Heart left ventricle (tissue), 16 donors: ENCODE measurements around the gene CST7. TPM values are rescaled to one million over a fixed set of nuclear protein-coding genes. Genes with fewer than 3 reads are reported as not detected.
A peak's percentile ranks its signal among the peaks of the same experiment; 100 is the strongest.

ENCODE experiments used
- ATAC-seq, 4 donors: fragments of 200-7000 bp; cut with Tn5 transposase; one replicate each; pipeline ENCODE4 v1.9.1; 2020 to 2022; ENCODE audit warnings: moderate library complexity in 4 of 4, mild to moderate bottlenecking in 3 of 4, moderate number of reproducible peaks in 1 of 4
- DNase-seq, 5 donors: peaks; one replicate each; pipeline ENCODE4 v3.0.0-alpha.2; 2020
- H3K27ac ChIP-seq, 12 donors: fragments of 200-600 bp; sonication (generic) in 4 of 12; one replicate each; pipeline versions ENCODE4 v1.5.0 to v1.8.0; 2016 to 2022; ENCODE audit warnings: mild to moderate bottlenecking in 2 of 12
- H3K27me3 ChIP-seq, 9 donors: fragments of 200-600 bp; sonication (generic) in 2 of 9; one replicate each; pipeline versions ENCODE4 v1.5.1 to v1.8.0; 2016 to 2022; ENCODE audit warnings: mild to moderate bottlenecking in 3 of 9
- H3K36me3 ChIP-seq, 9 donors: fragments of 200-600 bp; sonication (generic) in 2 of 9; one replicate each; pipeline versions ENCODE4 v1.5.0 to v1.8.0; 2018 to 2022; ENCODE audit warnings: mild to moderate bottlenecking in 2 of 9
- H3K4me1 ChIP-seq, 12 donors: fragments of 200-600 bp; sonication (generic) in 4 of 12; one replicate each; pipeline versions ENCODE4 v1.5.0 to v1.8.0; 2016 to 2022; ENCODE audit warnings: mild to moderate bottlenecking in 3 of 12
- H3K4me3 ChIP-seq, 12 donors: fragments of 200-600 bp; sonication (generic) in 4 of 12; one replicate each; pipeline versions ENCODE4 v1.5.0 to v1.8.0; 2017 to 2022; ENCODE audit warnings: mild to moderate bottlenecking in 9 of 12, moderate library complexity in 4 of 12
- H3K9me3 ChIP-seq, 12 donors: fragments of 200-600 bp; sonication (generic) in 4 of 12; one replicate each; pipeline versions ENCODE4 v1.5.0 to v1.8.0; 2016 to 2022; ENCODE audit warnings: mild to moderate bottlenecking in 1 of 12
- CTCF ChIP-seq, 12 donors: fragments of 200-600 bp; sonication (generic) in 4 of 12; IDR thresholded peaks; one replicate each; pipeline versions ENCODE4 v1.5.0 to v1.8.0; 2018 to 2022; ENCODE audit warnings: antibody characterized with exemption in 12 of 12, mild to moderate bottlenecking in 5 of 12
- POLR2A ChIP-seq, 2 donors: fragments of 450-650 bp; IDR thresholded peaks; one replicate each; pipeline ENCODE4 v1.6.1; 2017; ENCODE audit warnings: antibody characterized with exemption in 2 of 2, mild to moderate bottlenecking in 2 of 2, moderate library complexity in 2 of 2
- WGBS, 4 donors: extraction: QIAGEN DNeasy Blood & Tissue Kit in 2 of 4; methylation state at CpG; one replicate each; pipeline versions ENCODE4 v1.1.5 to v1.1.7; 2013 to 2018; 5-methylcytosine and 5-hydroxymethylcytosine counted together
- intact Hi-C, 10 donors: fragments of 100-400 bp; cut with DNase I; formaldehyde crosslinking; loops; one replicate each; pipeline versions ENCODE4 v1.11.1 to v1.14.2; 2022
- polyA plus RNA-seq, 2 donors: library from polyadenylated mRNA; stranded (reverse); fragments of 200-250 nt; gene quantifications; one replicate each; pipeline ENCODE4 v1.2.3, GENCODE V29; 2013
- total RNA-seq, 9 donors: library from RNA; depleted of rRNA in 2 of 9; stranded (reverse); fragments of >200 nt in 2 of 9; fragmentation: NEBNext Ultra II Directional in 3 of 9; extraction: Animal tissue kit (Norgen Biotek cat#: 25700) in 3 of 9; gene quantifications; one replicate each; pipeline versions ENCODE4 v1.1.0 to v1.2.4, GENCODE V29; 2016 to 2023
- donor health status: ischemic (EF 13 %, LVEDD 7.1; RV severe dilation, severe dysfunction).
- donor health status: healthy with polysubstance abuse.
- donor health status: DM: no; HTN: yes; CAD: no.
- donor health status: DM: no; HTN: no; CAD: no.
- donor health status: ischemic (EF 25% LVEDD 6.9; RV normal size, moderate dysfunction).
- donor health status: ischemic (EF 25% LVEDD 5.7; RV mildly dilated, moderate dysfunction).
- donor health status: healthy.
- donor health status: DM: yes; HTN: yes; CAD: no.
- donor health status: ischemic (EF 35%, LVEDD 5.7; RV mildly dilated, moderate dysfunction).
- donor health status: nonischemic (EF 11% LVEDD 7.7; RV severe dilation, severe dysfunction).
- donor health status: DM: yes; HTN: yes; CAD: no.
- donor health status: PGD.
- donor health status: ischemic (EF 29% LVEDD 5.4; RV normal size, mild dysfunction).
- donor health status: nonischemic (EF 23%, LVEDD 6.1; RV moderate dilation, normal function).

CST7 gene
- total and polyA plus RNA-seq, 11 donors, result 0.35 to 8.4 (median 1.4) TPM

GRCh38 chr20:24913076-24913628, 35.9 kb upstream of the CST7 start:
- intact Hi-C loops, result loop anchor here in 2 of 10 donors (10.0 kb wide), 3 partner anchors 58 to 808 kb away; no protein-coding TSS in a partner anchor
- ATAC-seq, result no peak
- WGBS, 4 donors, result 83 to 90% (median 85%) methylated on average over 2 to 9 of the region's 9 CpGs

GRCh38 chr20:24914388-24915241, 34.5 kb upstream of the CST7 start:
- no peak overlapping the region for H3K27ac ChIP-seq
- no peaks in the 10 kb centered on the region for H3K9me3 ChIP-seq
- no peaks in the 10 kb centered on the region for H3K36me3 ChIP-seq
- H3K27me3 ChIP-seq, result peaks cover 0 to 4% (median 0%) of the 10 kb centered on the region in 9 donors
- no peak for TF ChIP-seq CTCF (IDR thresholded peaks at IDR 0.05)
- TF ChIP-seq POLR2A (IDR thresholded peaks at IDR 0.05), result no peak
- DNase-seq (peak in 1 of 5 donors; percentile 3), ATAC-seq (no peak)
- peaks cover 0 to 10% (median 2%) of the 10 kb centered on the region in 12 donors for H3K4me1 ChIP-seq
- WGBS, 4 donors, result 64 to 76% (median 68%) methylated on average over 14 of the region's 14 CpGs
- H3K4me3 ChIP-seq, result no peak overlapping the region
- intact Hi-C loops, result loop anchor here in 9 of 10 donors (5.0 to 10.0 kb wide), 11 partner anchors 60 to 1027 kb away; no protein-coding TSS in a partner anchor

More at GRCh38 chr20:24913076-24913628, 35.9 kb upstream of the CST7 start:
- H3K4me1 ChIP-seq, result peaks cover 0 to 3% (median 0%) of the 10 kb centered on the region in 12 donors
- TF ChIP-seq POLR2A (IDR thresholded peaks at IDR 0.05), result no peak
- no peak for TF ChIP-seq CTCF (IDR thresholded peaks at IDR 0.05)
- no peaks in the 10 kb centered on the region for H3K36me3 ChIP-seq
- no peak overlapping the region for H3K27ac ChIP-seq
- H3K9me3 ChIP-seq, result peaks cover 0 to 11% (median 5%) of the 10 kb centered on the region in 12 donors
- H3K27me3 ChIP-seq, result no peaks in the 10 kb centered on the region
- no peak overlapping the region for H3K4me3 ChIP-seq
- peak in 1 of 5 donors; percentile 2 for DNase-seq

GRCh38 chr20:24915440-24915839, 33.6 kb upstream of the CST7 start:
- H3K9me3 ChIP-seq, result no peaks in the 10 kb centered on the region
- peak in 1 of 5 donors; percentile 3 for DNase-seq

More at GRCh38 chr20:24915440-24915839, 33.6 kb upstream of the CST7 start:
- no peak for TF ChIP-seq CTCF (IDR thresholded peaks at IDR 0.05)
- TF ChIP-seq POLR2A (IDR thresholded peaks at IDR 0.05), result no peak
- intact Hi-C loops, result loop anchor here in 9 of 10 donors (5.0 to 10.0 kb wide), 11 partner anchors 61 to 1028 kb away; no protein-coding TSS in a partner anchor
- Histone ChIP-seq H3K36me3 (no peaks in the 10 kb centered on the region), H3K4me3 (no peak overlapping the region), H3K27ac (no peak overlapping the region), H3K4me1 (peaks cover 0 to 10% (median 2%) of the 10 kb centered on the region in 12 donors), H3K27me3 (peaks cover 0 to 4% (median 0%) of the 10 kb centered on the region in 9 donors)
- 87 to 94% (median 91%) methylated on average over 8 to 9 of the region's 9 CpGs for WGBS, 4 donors
- ATAC-seq, result no peak
